Esophagus muscularis mucosa (tissue), 4 donors: ENCODE results near the gene KLHL14. TPM values are rescaled to one million over a fixed set of nuclear protein-coding genes. Genes with fewer than 3 reads are reported as not detected.
"Not testable (repeated sequence)": the region's sequence is repeated elsewhere in the genome, so short reads cannot be mapped to it uniquely, and the experiment has no call there.

Source experiments
- DNase-seq: peaks from one replicate; pipeline ENCODE4 v3.0.0-alpha.2; 2017; ENCODE audit errors: extremely low spot score
- H3K27ac ChIP-seq, 4 donors: fragments of 200-600 bp; sonication (generic); replicated peaks in 1 of 4; 1 replicate in 3 of 4; 2 replicates in 1 of 4; pipeline ENCODE4 v1.5.1; 2016 to 2019; ENCODE audit warnings: mild to moderate bottlenecking in 1 of 4
- H3K27me3 ChIP-seq, 4 donors: fragments of 200-600 bp; sonication (generic); one replicate each; pipeline versions ENCODE4 v1.5.1 to v1.6.0; 2016 to 2019
- H3K36me3 ChIP-seq, 4 donors: fragments of 200-600 bp; sonication (generic); one replicate each; pipeline ENCODE4 v1.5.1; 2016 to 2019
- H3K4me1 ChIP-seq, 4 donors: fragments of 200-600 bp; sonication (generic); one replicate each; pipeline ENCODE4 v1.5.1; 2016 to 2019
- H3K4me3 ChIP-seq, 4 donors: fragments of 200-600 bp; sonication (generic); 1 replicate in 2 of 4; 2 replicates in 2 of 4; pipeline ENCODE4 v1.5.1; 2016 to 2019; ENCODE audit warnings: mild to moderate bottlenecking in 4 of 4, moderate library complexity in 1 of 4
- H3K9me3 ChIP-seq, 4 donors: fragments of 200-600 bp; sonication (generic); 1 replicate in 3 of 4; 2 replicates in 1 of 4; pipeline ENCODE4 v1.5.1; 2016 to 2019
- CTCF ChIP-seq, 3 experiments: fragments of 200-600 bp in 2 of 3; fragments of 450-650 bp in 1 of 3; sonication (generic) in 2 of 3; IDR thresholded peaks; one replicate each; pipeline ENCODE4 v1.5.1; 2017 to 2019; ENCODE audit warnings: antibody characterized with exemption in 3 of 3, mild to moderate bottlenecking in 2 of 3, moderate library complexity in 1 of 3
- EP300 ChIP-seq: sonication (generic); formaldehyde crosslinking; IDR thresholded peaks from one replicate; pipeline ENCODE4 v1.6.1; 2017; ENCODE audit warnings: antibody characterized with exemption
- POLR2A ChIP-seq: fragments of 450-650 bp; IDR thresholded peaks from one replicate; pipeline ENCODE4 v1.6.1; 2017; ENCODE audit warnings: antibody characterized with exemption, moderate library complexity, mild to moderate bottlenecking, low read depth
- POLR2AphosphoS5 ChIP-seq, 2 donors: sonication (generic); formaldehyde crosslinking; IDR thresholded peaks; one replicate each; pipeline ENCODE4 v1.6.1; 2017; ENCODE audit warnings: antibody characterized with exemption in 2 of 2
- WGBS: methylation state at CpG from one replicate; pipeline ENCODE4 v1.1.5; 2018; 5-methylcytosine and 5-hydroxymethylcytosine counted together
- intact Hi-C: fragments of 100-400 bp; cut with DNase I; formaldehyde crosslinking; loops from one replicate; pipeline ENCODE4 v1.15.1; 2023
- total RNA-seq, 4 donors: library from RNA; depleted of rRNA; stranded (reverse); fragments of >200 nt; gene quantifications; one replicate each; pipeline versions ENCODE4 v1.1.0 to v1.2.1, GENCODE V29; 2016

Gene KLHL14
- total RNA-seq, 4 donors from 2014 or later = 0.06 to 0.50 (median 0.26) TPM; not detected in 1

- H3K36me3 ChIP-seq = no peaks in the 10 kb centered on the region
- no peak for DNase-seq
- no peak overlapping the region for H3K4me3 ChIP-seq
- no peaks in the 10 kb centered on the region for H3K27me3 ChIP-seq
- 84% methylated on average over 8 of the region's 8 CpGs for WGBS
- no peaks in the 10 kb centered on the region for H3K4me1 ChIP-seq
- peaks cover 0 to 8% (median 0%) of the 10 kb centered on the region in 4 donors for H3K9me3 ChIP-seq
- intact Hi-C loops = no loop called here
- TF ChIP-seq POLR2AphosphoS5 (IDR thresholded peaks at IDR 0.05) = no peak
- no peak for TF ChIP-seq EP300
- TF ChIP-seq CTCF (IDR thresholded peaks at IDR 0.05) = no peak
- H3K27ac ChIP-seq = no peak overlapping the region
These were observed 30.0 kb upstream of the KLHL14 start for GRCh38 chr18:32802591-32803451.

- no peaks in the 10 kb centered on the region for H3K27me3 ChIP-seq
- no peak overlapping the region for H3K4me3 ChIP-seq
- DNase-seq = no peak
- 30% methylated on average over 1 of the region's 1 CpG for WGBS
- intact Hi-C loops = no loop called here
- H3K4me1 ChIP-seq = no peaks in the 10 kb centered on the region
- H3K9me3 ChIP-seq = peaks cover 0 to 8% (median 0%) of the 10 kb centered on the region in 4 donors
- H3K36me3 ChIP-seq = no peaks in the 10 kb centered on the region
- no peak overlapping the region for H3K27ac ChIP-seq
- TF ChIP-seq POLR2A (no peak), CTCF (IDR thresholded peaks at IDR 0.05) (no peak), EP300 (no peak), POLR2AphosphoS5 (IDR thresholded peaks at IDR 0.05) (no peak)
These were observed 28.4 kb upstream of the KLHL14 start for GRCh38 chr18:32801228-32801627.

- no peak overlapping the region for H3K4me3 ChIP-seq
- 76% methylated on average over 4 of the region's 4 CpGs for WGBS
- TF ChIP-seq CTCF (IDR thresholded peaks at IDR 0.05) (no peak), POLR2AphosphoS5 (IDR thresholded peaks at IDR 0.05) (no peak), POLR2A (no peak), EP300 (no peak)
- H3K9me3 ChIP-seq = peaks cover 0 to 12% (median 0%) of the 10 kb centered on the region in 4 donors
- no peak overlapping the region for H3K27ac ChIP-seq
- no peaks in the 10 kb centered on the region for H3K4me1 ChIP-seq
- DNase-seq = no peak
- no peaks in the 10 kb centered on the region for H3K36me3 ChIP-seq
- no peaks in the 10 kb centered on the region for H3K27me3 ChIP-seq
- intact Hi-C loops = no loop called here
These were observed 25.6 kb upstream of the KLHL14 start for GRCh38 chr18:32798209-32798960.

- peaks cover 0 to 12% (median 0%) of the 10 kb centered on the region in 4 donors for H3K9me3 ChIP-seq
- H3K36me3 ChIP-seq, DNase-seq, H3K4me3 ChIP-seq, H3K27me3 ChIP-seq, H3K27ac ChIP-seq, H3K4me1 ChIP-seq, intact Hi-C loops: not testable (repeated sequence)
- 97% methylated on average over 26 of the region's 31 CpGs for WGBS
These were observed 21.8 kb upstream of the KLHL14 start for GRCh38 chr18:32794667-32795066.

- intact Hi-C loops = no loop called here
- TF ChIP-seq CTCF (IDR thresholded peaks at IDR 0.05) (no peak), POLR2A (no peak), EP300 (no peak), POLR2AphosphoS5 (IDR thresholded peaks at IDR 0.05) (no peak)
- no peaks in the 10 kb centered on the region for H3K27me3 ChIP-seq
These were observed 6.2 kb upstream of the KLHL14 start for GRCh38 chr18:32779010-32779409.

More at GRCh38 chr18:32779010-32779409, 6.2 kb upstream of the KLHL14 start:
- no peak for DNase-seq
- 82% methylated on average over 1 of the region's 1 CpG for WGBS
- Histone ChIP-seq H3K27ac (no peak overlapping the region), H3K36me3 (no peaks in the 10 kb centered on the region), H3K4me3 (no peak overlapping the region), H3K4me1 (no peaks in the 10 kb centered on the region), H3K9me3 (peaks cover 0 to 4% (median 0%) of the 10 kb centered on the region in 4 donors)
